LNCAP (cell line): ENCODE measurements around the gene MAPRE3.
A peak's percentile ranks its signal among the peaks of the same experiment; 100 is the strongest.

Experiments
- TF ChIP-seq, protein P1 (sequence below): fragments of 450-650 bp; IDR thresholded peaks from 2 replicates; pipeline ENCODE4 v1.5.1; 2017; ENCODE audit warnings: mild to moderate bottlenecking

The MAPRE3 gene

DNA sequence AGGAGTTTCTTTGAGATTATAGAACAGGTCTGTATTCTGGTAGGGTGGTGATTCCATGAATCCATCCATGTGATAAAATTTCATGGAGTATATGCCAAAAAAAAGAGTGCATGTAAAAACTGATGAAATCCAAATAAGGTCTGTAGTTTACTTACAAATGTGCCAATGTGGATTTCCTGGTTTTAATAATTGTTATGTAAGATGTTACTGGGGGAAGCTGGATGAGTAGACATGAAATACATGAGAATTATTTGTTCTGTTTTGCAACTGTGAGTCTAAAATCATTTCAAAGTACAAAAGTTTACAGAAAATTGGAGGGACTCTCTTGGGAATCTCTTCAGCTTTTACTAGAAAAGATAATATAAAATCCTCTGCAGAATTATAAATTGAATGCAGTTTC lies 38.6 kb downstream of the MAPRE3 start:
- TF ChIP-seq, protein P1, sequence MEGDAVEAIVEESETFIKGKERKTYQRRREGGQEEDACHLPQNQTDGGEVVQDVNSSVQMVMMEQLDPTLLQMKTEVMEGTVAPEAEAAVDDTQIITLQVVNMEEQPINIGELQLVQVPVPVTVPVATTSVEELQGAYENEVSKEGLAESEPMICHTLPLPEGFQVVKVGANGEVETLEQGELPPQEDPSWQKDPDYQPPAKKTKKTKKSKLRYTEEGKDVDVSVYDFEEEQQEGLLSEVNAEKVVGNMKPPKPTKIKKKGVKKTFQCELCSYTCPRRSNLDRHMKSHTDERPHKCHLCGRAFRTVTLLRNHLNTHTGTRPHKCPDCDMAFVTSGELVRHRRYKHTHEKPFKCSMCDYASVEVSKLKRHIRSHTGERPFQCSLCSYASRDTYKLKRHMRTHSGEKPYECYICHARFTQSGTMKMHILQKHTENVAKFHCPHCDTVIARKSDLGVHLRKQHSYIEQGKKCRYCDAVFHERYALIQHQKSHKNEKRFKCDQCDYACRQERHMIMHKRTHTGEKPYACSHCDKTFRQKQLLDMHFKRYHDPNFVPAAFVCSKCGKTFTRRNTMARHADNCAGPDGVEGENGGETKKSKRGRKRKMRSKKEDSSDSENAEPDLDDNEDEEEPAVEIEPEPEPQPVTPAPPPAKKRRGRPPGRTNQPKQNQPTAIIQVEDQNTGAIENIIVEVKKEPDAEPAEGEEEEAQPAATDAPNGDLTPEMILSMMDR, result no peak

DNA sequence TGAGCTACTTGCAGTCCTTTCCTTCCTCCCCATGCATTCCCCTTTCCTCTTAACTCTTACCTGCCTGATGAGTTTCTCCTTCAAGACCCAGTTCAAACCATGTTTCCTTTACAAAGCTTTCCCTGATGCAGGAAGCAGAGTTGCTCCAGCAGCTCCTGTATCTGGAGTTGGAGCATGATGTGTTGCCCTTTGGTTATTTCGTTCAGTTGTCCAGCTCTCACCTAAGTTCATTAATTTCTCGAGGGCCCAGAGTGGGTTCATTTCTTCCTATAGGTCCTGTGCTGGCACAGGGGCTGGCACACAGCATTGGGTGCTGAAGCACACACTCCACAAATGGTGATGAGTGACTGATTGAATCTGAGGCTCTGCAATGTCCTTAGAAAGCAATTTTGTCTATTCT lies 39.3 kb downstream of the MAPRE3 start:
- TF ChIP-seq, protein P1, result no peak

GRCh38 chr2:27010139-27010538 lies 39.7 kb downstream of the MAPRE3 start:
- TF ChIP-seq, protein P1, result no peak

DNA sequence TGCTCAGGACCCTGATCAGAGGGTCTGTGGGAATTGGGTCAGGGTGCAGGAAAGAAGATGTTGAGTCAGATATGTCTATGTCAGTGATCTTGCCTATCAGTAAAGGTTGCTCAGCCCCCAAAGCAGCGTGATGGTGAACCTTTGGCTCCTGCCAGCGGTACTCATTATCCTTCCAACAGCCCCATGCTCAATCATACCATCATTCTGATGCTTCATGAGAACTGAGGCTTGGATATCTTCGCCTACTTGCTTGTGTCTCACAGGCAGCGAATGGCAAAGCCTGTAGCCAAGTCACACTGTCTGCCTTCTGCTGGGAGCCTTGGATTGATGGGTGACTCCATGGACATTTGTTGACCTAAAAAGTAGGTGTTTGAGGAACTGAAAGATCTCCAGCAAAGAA lies 43.3 kb downstream of the MAPRE3 start:
- TF ChIP-seq, protein P1, result no peak

GRCh38 chr2:27014771-27015433 lies 44.5 kb downstream of the MAPRE3 start:
- TF ChIP-seq, protein P1, result no peak

GRCh38 chr2:27016801-27017325 lies 46.4 kb downstream of the MAPRE3 start:
- TF ChIP-seq, protein P1, result peak; percentile 62

GRCh38 chr2:27018142-27018541 lies 47.7 kb downstream of the MAPRE3 start:
- TF ChIP-seq, protein P1, result no peak
